DMS53 treated with DMSO at 0.1 percent for 48 hours (cell line): ENCODE results near the gene RPLP1.
"Not testable (repeated sequence)": the region's sequence is repeated elsewhere in the genome, so short reads cannot be mapped to it uniquely, and the experiment has no call there.

ENCODE experiments used
- DNase-seq: peaks from one replicate; lab custom pipeline; 2025; ENCODE audit not compliant: unreplicated experiment; lab: John Stamatoyannopoulos, UW

Gene RPLP1

GRCh38 chr15:69436951-69437350 is 15.7 kb upstream of the RPLP1 start:
- no peak for DNase-seq

GRCh38 chr15:69439623-69440022 is 13.0 kb upstream of the RPLP1 start:
- no peak for DNase-seq

- DNase-seq: no peak
These were observed 9.5 kb upstream of the RPLP1 start for GRCh38 chr15:69443032-69443611.

GRCh38 chr15:69444686-69445085 is 7.9 kb upstream of the RPLP1 start:
- no peak for DNase-seq

- no peak for DNase-seq
These were observed 5.7 kb upstream of the RPLP1 start for GRCh38 chr15:69446953-69447352.

- not testable (repeated sequence) for DNase-seq
These were observed 2.4 kb upstream of the RPLP1 start for GRCh38 chr15:69450221-69450620.

- no peak for DNase-seq
These were observed 1.5 kb upstream of the RPLP1 start for GRCh38 chr15:69450968-69451695.

- peak; percentile 83 for DNase-seq
These were observed 497 bp upstream of the RPLP1 start for GRCh38 chr15:69451951-69452691.

GRCh38 chr15:69454953-69455352 is 2.3 kb downstream of the RPLP1 start:
- no peak for DNase-seq

- no peak for DNase-seq
These were observed 3.9 kb downstream of the RPLP1 start for GRCh38 chr15:69456208-69457166.

GRCh38 chr15:69457304-69458280 is 5.0 kb downstream of the RPLP1 start:
- DNase-seq: peak; percentile 38

- no peak for DNase-seq
These were observed 6.4 kb downstream of the RPLP1 start for GRCh38 chr15:69459066-69459465.

GRCh38 chr15:69460481-69460880 is 7.9 kb downstream of the RPLP1 start:
- DNase-seq: no peak

GRCh38 chr15:69462030-69462492 is 9.4 kb downstream of the RPLP1 start:
- DNase-seq: peak; percentile 32

- peak; percentile 92 for DNase-seq
These were observed 10.0 kb downstream of the RPLP1 start for GRCh38 chr15:69462493-69463181.

GRCh38 chr15:69463182-69463756 is 10.7 kb downstream of the RPLP1 start:
- no peak for DNase-seq

- no peak for DNase-seq
These were observed 12.6 kb downstream of the RPLP1 start for GRCh38 chr15:69465253-69465652.

GRCh38 chr15:69466733-69467132 is 14.1 kb downstream of the RPLP1 start:
- DNase-seq: no peak

GRCh38 chr15:69467636-69468035 is 15.0 kb downstream of the RPLP1 start:
- DNase-seq: peak; percentile 40
